ENCODE data around the gene BANF2. TPM values are rescaled to one million over a fixed set of nuclear protein-coding genes. Genes with fewer than 3 reads are reported as not detected.

The BANF2 gene
- total and polyA plus RNA-seq, 2 of the 4 experiments (the other 2 are of a cell fraction): not detected

DNA sequence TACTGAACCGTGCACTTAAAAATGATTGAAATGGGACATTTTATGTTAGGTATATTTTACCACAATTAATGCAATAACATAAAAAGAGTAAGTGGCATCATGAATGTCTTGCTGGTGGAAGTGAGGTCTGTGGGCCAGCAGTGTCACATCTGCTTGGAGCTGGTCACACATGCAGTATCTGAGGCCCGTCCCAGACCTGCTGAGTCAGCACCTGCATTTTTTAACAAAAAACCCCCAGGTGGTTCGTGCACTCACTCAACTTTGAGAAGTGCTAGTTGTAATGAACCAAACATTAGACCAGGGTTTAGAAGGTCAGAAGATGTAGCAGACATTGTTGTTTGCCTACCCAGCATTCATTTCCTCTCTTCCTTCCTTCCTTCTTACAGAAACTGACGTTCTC, 21.0 kb downstream of the BANF2 start:
- Histone ChIP-seq H3K18ac (ENCODE audit: low read depth, low read length) (no peak overlapping the region), H3K56ac (ENCODE audit: extremely low read depth, insufficient read depth, low read length) (no peak overlapping the region), H3K4me3 (ENCODE audit: insufficient read depth, low read depth, low read length) (no peak overlapping the region), H3K79me1 (ENCODE audit: low read depth in 1 of 2, low read length in 2 of 2) (no peaks in the 10 kb centered on the region), H2BK120ac (ENCODE audit: low read depth, low read length) (no peak overlapping the region), H3K4ac (ENCODE audit: low read depth, low read length) (no peak overlapping the region), H3K9me3 (ENCODE audit: control insufficient read depth, insufficient read depth, low read length) (no peaks in the 10 kb centered on the region), H3K9me1 (ENCODE audit: insufficient read depth, low read length) (no peaks in the 10 kb centered on the region; the same call in none of the 2 replicates), H3K23ac (ENCODE audit: low read depth, low read length) (no peak overlapping the region), H2AFZ (replicated peaks; ENCODE audit: low read length, poor library complexity) (peak overlapping the region; percentile 58), H2BK15ac (ENCODE audit: low read depth, low read length) (no peak overlapping the region), H3K27me3 (ENCODE audit: control insufficient read depth, insufficient read depth, low read length) (peaks cover 15% of the 10 kb centered on the region), H3K36me3 (ENCODE audit: control insufficient read depth, insufficient read depth, low read length) (no peaks in the 10 kb centered on the region), H3K9ac (ENCODE audit: low read depth, low read length) (no peak overlapping the region), H4K20me1 (ENCODE audit: insufficient read depth, low read length) (no peaks in the 10 kb centered on the region), H3K14ac (replicated peaks; ENCODE audit: low read depth, low read length) (no peak overlapping the region), H4K91ac (ENCODE audit: insufficient read depth, low read depth, low read length) (no peak overlapping the region), H2BK20ac (ENCODE audit: low read depth, low read length) (no peak overlapping the region), H3K4me2 (ENCODE audit: low read depth, low read length) (no peak overlapping the region), H2AK9ac (replicated peaks; ENCODE audit: low read depth, low read length, poor library complexity) (no peak overlapping the region), H3K4me1 (ENCODE audit: control insufficient read depth, insufficient read depth, low read length) (no peaks in the 10 kb centered on the region; the same call in 1 of the 2 replicates), H2AK5ac (ENCODE audit: low read depth, low read length) (no peak overlapping the region), H4K8ac (ENCODE audit: low read depth in 2 of 2, low read length in 2 of 2) (no peak overlapping the region), H3K27ac (ENCODE audit: insufficient read depth, low read length) (no peak overlapping the region), H2BK5ac (ENCODE audit: low read depth, low read length, poor library complexity, severe bottlenecking) (no peak overlapping the region), H4K5ac (ENCODE audit: low read depth, low read length) (no peak overlapping the region)
- no TSS peak for BruUV-seq (replicated peaks)
- WGBS, 2 experiments (ENCODE audit: extremely low coverage in 2 of 2, insufficient read length in 1 of 2): no CpG with 5 or more reads among the region's 4 CpGs
- intact Hi-C loops (cut with micrococcal nuclease): no loop called here
- ATAC-seq (ENCODE audit: low read depth) (no peak), DNase-seq (no peak)
- in situ Hi-C loops (cut with MboI; ENCODE audit: low sequenced_read_pairs): no loop called here
- dilution Hi-C loops (cut with HindIII; ENCODE audit: low sequenced_read_pairs, unreplicated experiment): no loop called here
- TF ChIP-seq, protein P1, sequence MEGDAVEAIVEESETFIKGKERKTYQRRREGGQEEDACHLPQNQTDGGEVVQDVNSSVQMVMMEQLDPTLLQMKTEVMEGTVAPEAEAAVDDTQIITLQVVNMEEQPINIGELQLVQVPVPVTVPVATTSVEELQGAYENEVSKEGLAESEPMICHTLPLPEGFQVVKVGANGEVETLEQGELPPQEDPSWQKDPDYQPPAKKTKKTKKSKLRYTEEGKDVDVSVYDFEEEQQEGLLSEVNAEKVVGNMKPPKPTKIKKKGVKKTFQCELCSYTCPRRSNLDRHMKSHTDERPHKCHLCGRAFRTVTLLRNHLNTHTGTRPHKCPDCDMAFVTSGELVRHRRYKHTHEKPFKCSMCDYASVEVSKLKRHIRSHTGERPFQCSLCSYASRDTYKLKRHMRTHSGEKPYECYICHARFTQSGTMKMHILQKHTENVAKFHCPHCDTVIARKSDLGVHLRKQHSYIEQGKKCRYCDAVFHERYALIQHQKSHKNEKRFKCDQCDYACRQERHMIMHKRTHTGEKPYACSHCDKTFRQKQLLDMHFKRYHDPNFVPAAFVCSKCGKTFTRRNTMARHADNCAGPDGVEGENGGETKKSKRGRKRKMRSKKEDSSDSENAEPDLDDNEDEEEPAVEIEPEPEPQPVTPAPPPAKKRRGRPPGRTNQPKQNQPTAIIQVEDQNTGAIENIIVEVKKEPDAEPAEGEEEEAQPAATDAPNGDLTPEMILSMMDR (conservative IDR thresholded peaks at IDR 0.05; ENCODE audit: low read depth, low read length): no peak
- TF ChIP-seq CHD1 (IDR thresholded peaks at IDR 0.05; ENCODE audit: low read depth, low read length) (no peak), MAFK (IDR thresholded peaks at IDR 0.05; ENCODE audit: low read depth, low read length) (peak; percentile 93), SMC3 (IDR thresholded peaks at IDR 0.05; ENCODE audit: low read depth, low read length) (no peak)
- ChIA-PET POLR2A (ENCODE audit: unreplicated experiment) (no interaction called here), CTCF (no interaction called here)

Data from IMR-90 (cell line).